GM23338 (cell line): ENCODE results near the gene MAGI3. TPM values are rescaled to one million over a fixed set of nuclear protein-coding genes. Genes with fewer than 3 reads are reported as not detected.
A peak's percentile ranks its signal among the peaks of the same experiment; 100 is the strongest.

Experiments used
- ATAC-seq: fragments of 200-7000 bp; cut with Tn5 transposase; 3 replicates; pipeline ENCODE4 v1.9.1; 2020
- DNase-seq: peaks from one replicate; pipeline ENCODE4 v3.0.0-alpha.2; 2015; ENCODE audit warnings: low spot score
- H2AFZ ChIP-seq: fragments of 200-600 bp; sonication (generic); 2 replicates; pipeline ENCODE4 v1.8.0; 2016; ENCODE audit warnings: antibody characterized with exemption, mild to moderate bottlenecking, moderate library complexity
- H3F3A ChIP-seq: fragments of 200-600 bp; sonication (generic); replicated peaks from 2 replicates; pipeline ENCODE4 v1.8.0; 2017; ENCODE audit warnings: antibody characterized with exemption, mixed run types, low read depth
- H3K27ac ChIP-seq: fragments of 200-600 bp; sonication (generic); 2 replicates; pipeline ENCODE4 v1.6.1; 2016; ENCODE audit warnings: low read depth
- H3K27me3 ChIP-seq: fragments of 200-600 bp; sonication (generic); 2 replicates; pipeline ENCODE4 v1.8.0; 2016; ENCODE audit warnings: mild to moderate bottlenecking, mixed run types, moderate library complexity; ENCODE audit not compliant: insufficient read depth
- H3K36me3 ChIP-seq: fragments of 200-600 bp; sonication (generic); 2 replicates; pipeline ENCODE4 v1.8.0; 2016; ENCODE audit warnings: mild to moderate bottlenecking; ENCODE audit not compliant: insufficient read depth
- H3K4me1 ChIP-seq: fragments of 200-600 bp; sonication (generic); 2 replicates; pipeline ENCODE4 v1.8.0; 2016; ENCODE audit warnings: mild to moderate bottlenecking, moderate library complexity; ENCODE audit not compliant: insufficient read depth
- H3K4me2 ChIP-seq: fragments of 200-600 bp; sonication (generic); 2 replicates; pipeline ENCODE4 v1.7.1; 2017; ENCODE audit warnings: mixed run types
- H3K4me3 ChIP-seq: fragments of 200-600 bp; sonication (generic); 2 replicates; pipeline ENCODE4 v1.6.1; 2016; ENCODE audit warnings: mixed run types
- H3K79me2 ChIP-seq: fragments of 200-600 bp; sonication (generic); replicated peaks from 2 replicates; pipeline ENCODE4 v1.8.0; 2017; ENCODE audit warnings: mild to moderate bottlenecking; ENCODE audit not compliant: insufficient read depth
- H3K9me2 ChIP-seq: fragments of 200-600 bp; sonication (generic); 2 replicates; pipeline ENCODE4 v1.8.0; 2017; ENCODE audit not compliant: insufficient read depth
- H4K20me1 ChIP-seq: fragments of 200-600 bp; sonication (generic); replicated peaks from 2 replicates; pipeline ENCODE4 v1.8.0; 2017; ENCODE audit warnings: mild to moderate bottlenecking; ENCODE audit not compliant: insufficient read depth
- H3K27ac Mint-ChIP-seq: 2 replicates; pipeline ENCODE4 v1.8.0; 2020; ENCODE audit warnings: inconsistent platforms, mild to moderate bottlenecking, moderate library complexity, mixed read lengths
- H3K27me3 Mint-ChIP-seq: 3 replicates; pipeline ENCODE4 v1.8.0; 2022; ENCODE audit warnings: low read depth, mild to moderate bottlenecking, moderate library complexity, mixed read lengths, inconsistent platforms; ENCODE audit not compliant: insufficient read depth, poor library complexity
- H3K36me3 Mint-ChIP-seq: 3 replicates; pipeline ENCODE4 v1.8.0; 2021; ENCODE audit warnings: low read depth, mild to moderate bottlenecking, inconsistent platforms, moderate library complexity, mixed read lengths
- H3K4me1 Mint-ChIP-seq: 3 replicates; pipeline ENCODE4 v1.8.0; 2020; ENCODE audit warnings: mild to moderate bottlenecking, inconsistent platforms, mixed read lengths
- H3K4me3 Mint-ChIP-seq: 3 replicates; pipeline ENCODE4 v1.8.0; 2021; ENCODE audit warnings: moderate library complexity, mild to moderate bottlenecking, inconsistent platforms, mixed read lengths
- H3K9me3 Mint-ChIP-seq: 3 replicates; pipeline ENCODE4 v1.8.0; 2020; ENCODE audit warnings: moderate library complexity, mild to moderate bottlenecking, inconsistent platforms, mixed read lengths
- ETS1 ChIP-seq: IDR thresholded peaks from 2 replicates; pipeline ENCODE4 v1.6.1; 2016; ENCODE audit warnings: antibody characterized with exemption
- EZH2 ChIP-seq: fragments of 200-600 bp; sonication (generic); IDR thresholded peaks from one replicate; pipeline ENCODE4 v1.8.0; 2017; ENCODE audit warnings: antibody characterized with exemption, mild to moderate bottlenecking, low read depth; ENCODE audit not compliant: unreplicated experiment
- EZH2phosphoT487 ChIP-seq: fragments of 200-600 bp; sonication (generic); IDR thresholded peaks from one replicate; pipeline ENCODE4 v1.8.1; 2018; ENCODE audit warnings: antibody characterized with exemption; ENCODE audit not compliant: unreplicated experiment
- JUNB ChIP-seq: IDR thresholded peaks from one replicate; pipeline ENCODE4 v1.6.1; 2016; ENCODE audit warnings: antibody characterized with exemption; ENCODE audit not compliant: unreplicated experiment
- STAT1 ChIP-seq: IDR thresholded peaks from one replicate; pipeline ENCODE4 v1.6.1; 2016; ENCODE audit warnings: antibody characterized with exemption; ENCODE audit not compliant: unreplicated experiment
- ZNF331 ChIP-seq: fragments of 250-450 bp; sonication (Bioruptor Pico); IDR thresholded peaks from 2 replicates; pipeline ENCODE4 v1.5.0; 2020; ENCODE audit warnings: low read depth, mild to moderate bottlenecking, moderate library complexity
- polyA plus RNA-seq: library from polyadenylated mRNA; unstranded; fragments of >200 nt; fragmentation: Nextera tagmentation; extraction: Ambion mirVana; gene quantifications from 2 replicates; pipeline ENCODE4 v1.2.1, GENCODE V29; 2016
- total RNA-seq: library from RNA; depleted of rRNA; stranded (reverse); fragments of >200 nt; shearing (Covaris generic); gene quantifications from 2 replicates; pipeline ENCODE4 v1.2.3, GENCODE V29; 2014
- TF ChIP-seq, protein P1 (sequence below): fragments of 250-450 bp; sonication (Bioruptor Pico); IDR thresholded peaks from 2 replicates; pipeline ENCODE4 v1.5.0; 2020; ENCODE audit warnings: mild to moderate bottlenecking, moderate library complexity
- TF ChIP-seq, protein P2 (sequence below), 2 experiments: fragments of 200-600 bp in 1 of 2; sonication (generic) in 1 of 2; conservative IDR thresholded peaks; 2 replicates each; pipeline versions ENCODE4 v1.5.1 to v1.6.1; 2016 to 2017; ENCODE audit warnings: antibody characterized with exemption in 2 of 2, low read depth in 2 of 2, mild to moderate bottlenecking in 2 of 2, moderate library complexity in 1 of 2

Gene MAGI3
- total and polyA plus RNA-seq, 2 experiments from 2014 or later: 3.9 to 10.0 TPM

DNA sequence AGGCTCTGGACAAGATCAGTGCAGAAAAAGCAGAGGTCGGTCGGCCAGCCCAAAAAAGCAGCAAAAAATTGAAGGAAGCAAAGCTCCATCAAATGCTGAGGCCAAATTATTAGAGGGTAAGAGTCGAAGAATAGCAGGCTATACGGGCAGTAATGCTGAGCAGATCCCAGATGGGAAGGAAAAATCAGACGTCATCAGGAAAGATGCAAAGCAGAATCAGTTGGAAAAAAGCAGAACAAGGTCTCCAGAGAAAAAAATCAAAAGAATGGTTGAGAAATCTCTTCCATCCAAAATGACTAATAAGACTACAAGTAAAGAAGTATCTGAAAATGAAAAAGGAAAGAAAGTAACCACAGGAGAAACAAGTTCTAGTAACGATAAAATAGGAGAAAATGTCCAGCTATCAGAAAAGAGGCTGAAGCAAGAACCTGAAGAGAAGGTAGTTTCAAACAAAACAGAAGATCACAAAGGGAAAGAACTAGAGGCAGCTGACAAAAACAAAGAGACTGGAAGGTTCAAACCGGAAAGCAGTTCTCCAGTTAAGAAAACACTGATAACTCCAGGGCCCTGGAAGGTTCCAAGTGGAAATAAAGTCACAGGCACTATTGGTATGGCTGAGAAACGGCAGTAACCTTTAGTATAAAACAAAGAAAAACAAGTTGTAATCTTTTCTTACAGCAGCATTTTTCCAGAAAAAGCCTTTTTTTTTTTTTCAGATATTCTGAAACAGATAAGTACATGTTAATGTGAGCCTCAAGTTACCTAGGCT, 293.3 kb downstream of the MAGI3 start:
- H3K27ac Mint-ChIP-seq: 0 out of 2 replicates have a peak overlapping the region, but pooled peaks have one; percentile 38
- ATAC-seq: no peak

GRCh38 chr1:113684153-113684541, 293.8 kb downstream of the MAGI3 start:
- Histone ChIP-seq H3F3A (no peaks in the 10 kb centered on the region), H3K27me3 (no peaks in the 10 kb centered on the region), H3K9me2 (no peaks in the 10 kb centered on the region), H3K79me2 (no peaks in the 10 kb centered on the region), H2AFZ (no peak overlapping the region), H3K36me3 (no peaks in the 10 kb centered on the region), H3K4me1 (peaks cover 2% of the 10 kb centered on the region; the same call in 1 of the 2 replicates), H3K27ac (no peak overlapping the region), H3K4me3 (no peak overlapping the region), H3K4me2 (no peak overlapping the region), H4K20me1 (no peaks in the 10 kb centered on the region)
- peak overlapping the region; percentile 38; the same call in 1 of the 2 replicates for H3K27ac Mint-ChIP-seq
- DNase-seq (no peak), ATAC-seq (peak; percentile 53)
- peaks cover 13% of the 10 kb centered on the region; the same call in 2 of the 3 replicates for H3K4me1 Mint-ChIP-seq
- H3K27me3 Mint-ChIP-seq: no peaks in the 10 kb centered on the region
- no peak overlapping the region for H3K4me3 Mint-ChIP-seq
- H3K36me3 Mint-ChIP-seq: peaks cover 8% of the 10 kb centered on the region
- no peaks in the 10 kb centered on the region; the same call in 2 of the 3 replicates for H3K9me3 Mint-ChIP-seq
- no peak for TF ChIP-seq EZH2phosphoT487
- TF ChIP-seq, protein P1, sequence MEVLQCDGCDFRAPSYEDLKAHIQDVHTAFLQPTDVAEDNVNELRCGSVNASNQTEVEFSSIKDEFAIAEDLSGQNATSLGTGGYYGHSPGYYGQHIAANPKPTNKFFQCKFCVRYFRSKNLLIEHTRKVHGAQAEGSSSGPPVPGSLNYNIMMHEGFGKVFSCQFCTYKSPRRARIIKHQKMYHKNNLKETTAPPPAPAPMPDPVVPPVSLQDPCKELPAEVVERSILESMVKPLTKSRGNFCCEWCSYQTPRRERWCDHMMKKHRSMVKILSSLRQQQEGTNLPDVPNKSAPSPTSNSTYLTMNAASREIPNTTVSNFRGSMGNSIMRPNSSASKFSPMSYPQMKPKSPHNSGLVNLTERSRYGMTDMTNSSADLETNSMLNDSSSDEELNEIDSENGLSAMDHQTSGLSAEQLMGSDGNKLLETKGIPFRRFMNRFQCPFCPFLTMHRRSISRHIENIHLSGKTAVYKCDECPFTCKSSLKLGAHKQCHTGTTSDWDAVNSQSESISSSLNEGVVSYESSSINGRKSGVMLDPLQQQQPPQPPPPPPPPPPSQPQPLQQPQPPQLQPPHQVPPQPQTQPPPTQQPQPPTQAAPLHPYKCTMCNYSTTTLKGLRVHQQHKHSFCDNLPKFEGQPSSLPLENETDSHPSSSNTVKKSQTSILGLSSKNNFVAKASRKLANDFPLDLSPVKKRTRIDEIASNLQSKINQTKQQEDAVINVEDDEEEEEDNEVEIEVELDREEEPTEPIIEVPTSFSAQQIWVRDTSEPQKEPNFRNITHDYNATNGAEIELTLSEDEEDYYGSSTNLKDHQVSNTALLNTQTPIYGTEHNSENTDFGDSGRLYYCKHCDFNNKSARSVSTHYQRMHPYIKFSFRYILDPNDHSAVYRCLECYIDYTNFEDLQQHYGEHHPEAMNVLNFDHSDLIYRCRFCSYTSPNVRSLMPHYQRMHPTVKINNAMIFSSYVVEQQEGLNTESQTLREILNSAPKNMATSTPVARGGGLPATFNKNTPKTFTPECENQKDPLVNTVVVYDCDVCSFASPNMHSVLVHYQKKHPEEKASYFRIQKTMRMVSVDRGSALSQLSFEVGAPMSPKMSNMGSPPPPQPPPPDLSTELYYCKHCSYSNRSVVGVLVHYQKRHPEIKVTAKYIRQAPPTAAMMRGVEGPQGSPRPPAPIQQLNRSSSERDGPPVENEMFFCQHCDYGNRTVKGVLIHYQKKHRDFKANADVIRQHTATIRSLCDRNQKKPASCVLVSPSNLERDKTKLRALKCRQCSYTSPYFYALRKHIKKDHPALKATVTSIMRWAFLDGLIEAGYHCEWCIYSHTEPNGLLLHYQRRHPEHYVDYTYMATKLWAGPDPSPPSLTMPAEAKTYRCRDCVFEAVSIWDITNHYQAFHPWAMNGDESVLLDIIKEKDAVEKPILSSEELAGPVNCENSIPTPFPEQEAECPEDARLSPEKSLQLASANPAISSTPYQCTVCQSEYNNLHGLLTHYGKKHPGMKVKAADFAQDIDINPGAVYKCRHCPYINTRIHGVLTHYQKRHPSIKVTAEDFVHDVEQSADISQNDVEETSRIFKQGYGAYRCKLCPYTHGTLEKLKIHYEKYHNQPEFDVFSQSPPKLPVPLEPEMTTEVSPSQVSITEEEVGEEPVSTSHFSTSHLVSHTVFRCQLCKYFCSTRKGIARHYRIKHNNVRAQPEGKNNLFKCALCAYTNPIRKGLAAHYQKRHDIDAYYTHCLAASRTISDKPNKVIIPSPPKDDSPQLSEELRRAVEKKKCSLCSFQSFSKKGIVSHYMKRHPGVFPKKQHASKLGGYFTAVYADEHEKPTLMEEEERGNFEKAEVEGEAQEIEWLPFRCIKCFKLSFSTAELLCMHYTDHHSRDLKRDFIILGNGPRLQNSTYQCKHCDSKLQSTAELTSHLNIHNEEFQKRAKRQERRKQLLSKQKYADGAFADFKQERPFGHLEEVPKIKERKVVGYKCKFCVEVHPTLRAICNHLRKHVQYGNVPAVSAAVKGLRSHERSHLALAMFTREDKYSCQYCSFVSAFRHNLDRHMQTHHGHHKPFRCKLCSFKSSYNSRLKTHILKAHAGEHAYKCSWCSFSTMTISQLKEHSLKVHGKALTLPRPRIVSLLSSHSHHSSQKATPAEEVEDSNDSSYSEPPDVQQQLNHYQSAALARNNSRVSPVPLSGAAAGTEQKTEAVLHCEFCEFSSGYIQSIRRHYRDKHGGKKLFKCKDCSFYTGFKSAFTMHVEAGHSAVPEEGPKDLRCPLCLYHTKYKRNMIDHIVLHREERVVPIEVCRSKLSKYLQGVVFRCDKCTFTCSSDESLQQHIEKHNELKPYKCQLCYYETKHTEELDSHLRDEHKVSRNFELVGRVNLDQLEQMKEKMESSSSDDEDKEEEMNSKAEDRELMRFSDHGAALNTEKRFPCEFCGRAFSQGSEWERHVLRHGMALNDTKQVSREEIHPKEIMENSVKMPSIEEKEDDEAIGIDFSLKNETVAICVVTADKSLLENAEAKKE (CRISPR knock-in tag): no peak
- no peak for TF ChIP-seq JUNB
- no peak for TF ChIP-seq ETS1

More for the DNA sequence above, 293.3 kb downstream of the MAGI3 start:
- H3K79me2 ChIP-seq: no peaks in the 10 kb centered on the region
- TF ChIP-seq ZNF331 (CRISPR knock-in tag) (no peak), EZH2 (no peak), STAT1 (no peak)
- TF ChIP-seq, protein P2, sequence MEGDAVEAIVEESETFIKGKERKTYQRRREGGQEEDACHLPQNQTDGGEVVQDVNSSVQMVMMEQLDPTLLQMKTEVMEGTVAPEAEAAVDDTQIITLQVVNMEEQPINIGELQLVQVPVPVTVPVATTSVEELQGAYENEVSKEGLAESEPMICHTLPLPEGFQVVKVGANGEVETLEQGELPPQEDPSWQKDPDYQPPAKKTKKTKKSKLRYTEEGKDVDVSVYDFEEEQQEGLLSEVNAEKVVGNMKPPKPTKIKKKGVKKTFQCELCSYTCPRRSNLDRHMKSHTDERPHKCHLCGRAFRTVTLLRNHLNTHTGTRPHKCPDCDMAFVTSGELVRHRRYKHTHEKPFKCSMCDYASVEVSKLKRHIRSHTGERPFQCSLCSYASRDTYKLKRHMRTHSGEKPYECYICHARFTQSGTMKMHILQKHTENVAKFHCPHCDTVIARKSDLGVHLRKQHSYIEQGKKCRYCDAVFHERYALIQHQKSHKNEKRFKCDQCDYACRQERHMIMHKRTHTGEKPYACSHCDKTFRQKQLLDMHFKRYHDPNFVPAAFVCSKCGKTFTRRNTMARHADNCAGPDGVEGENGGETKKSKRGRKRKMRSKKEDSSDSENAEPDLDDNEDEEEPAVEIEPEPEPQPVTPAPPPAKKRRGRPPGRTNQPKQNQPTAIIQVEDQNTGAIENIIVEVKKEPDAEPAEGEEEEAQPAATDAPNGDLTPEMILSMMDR (conservative IDR thresholded peaks at IDR 0.05; ENCODE audit: low read depth in 2 of 2): no peak
- Mint-ChIP-seq H3K4me1 (peaks cover 13% of the 10 kb centered on the region; the same call in 2 of the 3 replicates), H3K4me3 (no peak overlapping the region), H3K27me3 (no peaks in the 10 kb centered on the region), H3K36me3 (peaks cover 2% of the 10 kb centered on the region; the same call in 2 of the 3 replicates), H3K9me3 (no peaks in the 10 kb centered on the region)
- H2AFZ ChIP-seq: no peak overlapping the region
- no peak overlapping the region for H3K4me3 ChIP-seq
- H3K27ac ChIP-seq: no peak overlapping the region
- H3F3A ChIP-seq: no peaks in the 10 kb centered on the region
- H3K4me1 ChIP-seq: peaks cover 2% of the 10 kb centered on the region; the same call in 1 of the 2 replicates
- H4K20me1 ChIP-seq: no peaks in the 10 kb centered on the region
- no peaks in the 10 kb centered on the region for H3K9me2 ChIP-seq
- H3K36me3 ChIP-seq: no peaks in the 10 kb centered on the region
- no peak for DNase-seq
- H3K4me2 ChIP-seq: no peak overlapping the region
- H3K27me3 ChIP-seq: no peaks in the 10 kb centered on the region
